Fibroblast of the conjunctiva (primary cell): ENCODE measurements around the gene UNC5CL.

Experiments used
- DNase-seq: peaks from one replicate; pipeline ENCODE4 v3.0.0-alpha.2; 2010; ENCODE audit warnings: low read depth

UNC5CL gene

DNA sequence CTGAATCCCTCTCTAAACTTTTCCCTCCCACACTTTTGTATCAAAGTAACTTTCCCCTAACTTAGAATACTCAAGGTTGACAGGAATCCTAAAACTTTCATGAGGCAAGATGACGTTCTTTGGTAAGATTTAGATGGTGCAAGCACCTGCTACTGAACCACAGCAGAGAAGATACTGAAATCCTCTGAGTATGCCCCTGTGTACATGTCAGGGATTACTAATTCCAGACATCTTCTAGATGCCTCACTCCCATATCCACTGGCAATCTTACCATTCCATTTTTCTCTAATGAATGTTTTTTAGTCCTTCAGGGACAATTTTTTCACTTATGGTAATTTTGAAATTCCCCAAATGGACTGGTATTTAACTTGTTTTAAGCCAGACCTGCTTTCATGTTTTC, 23.0 kb upstream of the UNC5CL start:
- no peak for DNase-seq

DNA sequence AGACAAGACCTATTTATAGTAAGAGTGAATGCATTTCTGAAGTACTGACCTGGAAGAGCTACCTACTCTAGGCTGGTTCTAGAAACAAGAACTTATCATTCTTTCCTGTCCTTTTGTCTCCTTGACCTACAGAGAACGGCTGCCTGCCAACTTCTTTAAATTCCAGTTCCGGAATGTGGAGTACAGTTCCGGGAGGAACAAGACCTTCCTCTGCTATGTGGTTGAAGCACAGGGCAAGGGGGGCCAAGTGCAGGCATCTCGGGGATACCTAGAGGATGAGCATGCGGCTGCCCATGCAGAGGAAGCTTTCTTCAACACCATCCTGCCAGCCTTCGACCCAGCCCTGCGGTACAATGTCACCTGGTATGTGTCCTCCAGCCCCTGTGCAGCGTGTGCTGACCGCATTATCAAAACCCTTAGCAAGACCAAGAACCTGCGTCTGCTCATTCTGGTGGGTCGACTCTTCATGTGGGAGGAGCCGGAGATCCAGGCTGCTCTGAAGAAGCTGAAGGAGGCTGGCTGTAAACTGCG, 22.2 kb upstream of the UNC5CL start:
- no peak for DNase-seq

DNA sequence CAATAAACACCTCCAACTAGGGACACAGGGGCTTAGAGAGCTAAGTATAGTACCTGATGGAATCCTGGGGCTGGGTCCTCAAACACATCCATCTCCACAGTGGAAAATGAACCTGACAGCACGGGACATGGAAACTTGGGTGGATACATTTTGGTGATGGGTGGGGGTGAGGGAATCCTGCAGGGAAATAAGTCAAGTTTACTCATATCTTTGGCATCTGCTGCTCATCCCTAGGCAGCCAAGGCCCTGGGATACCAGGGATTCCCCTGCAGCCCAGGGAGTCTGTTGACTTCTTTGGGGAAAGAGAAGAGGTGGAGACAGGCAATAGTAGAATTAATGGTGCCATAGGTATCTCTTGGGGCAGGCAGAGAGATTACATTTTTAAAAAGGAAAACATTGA, 20.5 kb upstream of the UNC5CL start:
- DNase-seq, result no peak

DNA sequence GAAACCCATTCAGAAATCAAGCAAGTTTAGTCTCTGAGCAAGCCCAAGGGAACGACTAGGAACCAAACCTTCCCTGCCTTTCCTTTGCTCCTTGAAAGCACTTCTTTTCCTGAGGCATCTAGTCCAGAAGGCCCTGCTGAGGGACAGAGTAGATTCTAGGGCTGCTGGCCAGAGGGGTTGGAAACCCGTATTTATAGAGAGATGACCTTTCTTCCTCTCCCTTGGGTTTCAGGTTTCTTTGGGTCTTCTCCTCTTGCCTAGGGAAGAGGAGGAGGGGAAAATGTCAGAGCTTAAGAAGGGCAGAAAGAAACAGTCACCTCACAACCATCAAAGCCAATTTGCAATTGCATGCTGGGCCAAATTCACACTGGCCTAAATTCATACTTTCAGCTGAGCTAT, 19.8 kb upstream of the UNC5CL start:
- DNase-seq, result no peak

DNA sequence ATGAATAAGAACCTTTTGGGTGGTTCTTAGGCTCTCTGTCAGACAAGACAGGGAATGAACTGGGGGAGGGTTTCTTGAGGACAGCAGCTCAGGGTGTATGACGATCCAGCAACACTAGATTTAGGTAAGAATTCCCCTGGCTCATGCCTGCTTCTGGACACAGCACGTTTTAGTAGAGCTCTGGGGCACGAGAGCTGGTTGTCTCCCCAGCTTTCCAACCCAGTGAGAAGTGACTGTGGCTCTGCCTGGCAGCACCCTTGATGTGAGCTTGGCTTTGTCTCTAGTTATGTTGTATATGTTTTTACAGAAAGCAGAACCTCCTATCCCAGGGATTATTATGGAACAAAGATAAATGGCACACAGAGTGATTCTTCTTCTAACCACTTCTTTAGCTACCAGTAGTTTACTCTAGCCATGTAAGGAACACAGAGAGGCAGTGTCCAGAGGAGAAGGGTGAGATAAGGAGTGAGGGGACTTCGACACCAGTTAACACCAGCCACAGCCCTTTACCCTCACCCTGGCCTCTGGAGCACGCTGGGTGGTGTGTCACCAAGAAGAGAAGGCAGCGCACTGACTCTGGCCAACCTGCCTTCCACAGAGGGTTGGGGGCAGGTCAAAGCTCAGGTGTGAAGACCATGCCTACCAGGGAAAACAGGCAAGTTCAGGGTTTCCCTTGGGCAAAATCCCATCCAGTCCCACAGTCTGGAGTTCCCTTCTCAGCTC, 17.9 kb upstream of the UNC5CL start:
- DNase-seq, result no peak

DNA sequence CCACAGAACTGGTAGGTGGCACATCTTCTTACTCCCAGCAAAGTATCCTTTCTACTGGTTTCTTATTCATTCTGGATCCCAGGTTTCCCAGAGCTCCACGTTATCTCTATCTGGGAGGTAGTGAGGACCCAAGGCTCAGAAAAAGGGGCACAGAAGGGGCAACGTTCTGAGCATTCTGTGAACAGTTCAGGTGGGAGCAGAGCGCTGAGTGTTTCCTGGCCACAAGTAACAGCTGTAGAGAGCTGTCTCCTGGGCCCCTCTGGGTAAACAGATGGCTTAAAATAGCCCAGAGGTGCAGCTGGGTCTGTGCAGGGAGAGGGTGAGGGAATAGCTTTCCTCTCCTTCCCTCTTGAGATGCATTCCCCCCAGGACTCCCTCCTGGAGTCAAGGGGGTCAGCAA, 16.1 kb upstream of the UNC5CL start:
- DNase-seq, result no peak

DNA sequence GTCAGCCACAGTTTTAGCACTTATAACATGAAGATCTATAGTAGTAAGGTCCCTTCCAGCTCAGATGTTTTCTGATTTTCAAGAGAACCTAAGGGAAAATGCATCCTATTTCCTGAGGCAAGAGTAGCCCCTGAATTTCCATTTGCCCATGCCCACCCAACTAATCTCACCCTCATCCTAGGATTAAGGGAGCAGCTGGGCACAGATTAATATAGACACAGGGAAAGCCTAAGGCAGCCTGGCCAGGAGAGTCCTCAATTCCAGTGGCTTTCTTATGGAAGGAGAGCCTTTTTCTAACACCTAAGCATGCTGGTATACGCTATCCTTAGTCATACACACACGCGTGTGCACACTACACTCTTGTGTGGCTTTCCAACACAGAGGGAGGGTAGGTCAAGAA, 15.5 kb upstream of the UNC5CL start:
- DNase-seq, result no peak

DNA sequence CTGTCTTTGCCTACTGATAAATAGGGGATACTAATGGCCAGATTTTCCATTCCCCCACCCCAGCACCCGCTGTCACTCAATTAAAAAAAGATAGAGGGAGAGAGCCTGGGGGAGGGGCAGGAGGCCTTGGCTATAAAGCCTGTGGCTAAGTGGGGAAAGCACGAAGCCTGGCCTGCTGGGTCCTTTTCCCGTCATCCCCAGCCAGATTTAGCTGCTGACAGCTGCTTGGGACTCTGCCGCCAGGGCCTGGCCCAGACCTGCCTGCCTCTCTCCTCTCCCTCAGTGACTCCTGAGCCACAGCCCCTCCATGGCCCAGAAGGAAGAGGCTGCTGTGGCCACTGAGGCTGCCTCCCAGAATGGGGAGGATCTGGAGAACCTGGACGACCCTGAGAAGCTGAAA, 14.0 kb upstream of the UNC5CL start, which contains the start of gene APOBEC2:
Gene APOBEC2 (plus strand): TSS at position 162 of the 400 bp plus-strand sequence. CDS start 146 bp downstream, at position 308.
- no peak for DNase-seq

DNA sequence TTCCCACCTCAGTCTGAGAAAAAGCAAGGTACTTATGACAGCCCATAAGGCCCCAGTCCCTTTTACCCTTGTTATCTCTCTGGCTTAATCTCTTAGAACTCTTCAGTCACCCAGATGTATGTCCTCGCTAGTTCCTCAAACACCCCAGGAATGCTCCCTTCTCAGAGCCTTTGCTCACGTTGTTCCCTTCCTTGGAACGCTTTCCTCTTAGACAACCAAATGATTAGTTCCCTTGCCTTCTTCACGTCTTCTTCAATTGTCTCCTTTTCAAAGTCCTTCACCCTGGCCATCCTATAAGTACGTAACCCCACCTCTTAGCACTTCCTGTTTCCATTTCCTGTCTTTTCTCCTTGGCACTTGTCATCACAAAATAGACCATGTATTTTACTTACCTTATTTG, 12.9 kb upstream of the UNC5CL start:
- no peak for DNase-seq

DNA sequence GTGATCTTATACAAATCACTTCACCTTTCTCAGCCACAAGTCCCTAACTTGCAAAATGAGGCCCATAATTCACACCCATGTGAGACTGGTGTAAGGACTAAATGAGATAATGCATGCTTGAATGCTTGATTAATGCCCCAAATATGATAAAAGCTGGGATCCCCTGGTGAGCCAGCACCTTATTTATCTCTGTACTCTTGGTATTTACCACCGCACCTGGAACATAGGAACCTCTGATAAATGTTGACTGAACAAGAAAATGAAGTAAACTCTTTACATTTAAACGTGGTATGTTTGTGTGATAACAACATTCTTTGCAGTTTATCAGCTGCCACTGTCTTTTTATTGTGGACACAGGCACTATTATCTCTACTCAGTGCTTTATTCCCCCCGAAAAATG, 11.5 kb upstream of the UNC5CL start:
- DNase-seq, result no peak

DNA sequence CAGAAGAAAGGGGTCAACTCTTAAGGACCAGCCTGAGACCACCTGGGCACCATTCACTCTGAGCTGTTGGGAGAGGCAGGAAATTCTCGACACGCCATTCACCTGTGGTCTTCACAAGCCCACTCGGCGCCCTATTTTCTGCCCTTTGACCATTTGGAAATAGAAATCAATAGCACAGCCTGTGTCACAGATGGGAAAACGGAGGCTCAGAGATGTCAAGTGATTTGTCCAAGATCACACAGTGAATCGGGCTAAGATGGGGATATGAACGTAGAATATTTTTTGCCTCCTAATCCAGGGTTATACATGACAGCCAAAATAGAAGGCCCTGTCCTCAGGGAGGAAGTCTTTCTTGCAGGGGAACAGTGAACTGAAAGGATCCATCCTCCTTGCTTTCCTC, 10.9 kb upstream of the UNC5CL start:
- DNase-seq, result no peak

DNA sequence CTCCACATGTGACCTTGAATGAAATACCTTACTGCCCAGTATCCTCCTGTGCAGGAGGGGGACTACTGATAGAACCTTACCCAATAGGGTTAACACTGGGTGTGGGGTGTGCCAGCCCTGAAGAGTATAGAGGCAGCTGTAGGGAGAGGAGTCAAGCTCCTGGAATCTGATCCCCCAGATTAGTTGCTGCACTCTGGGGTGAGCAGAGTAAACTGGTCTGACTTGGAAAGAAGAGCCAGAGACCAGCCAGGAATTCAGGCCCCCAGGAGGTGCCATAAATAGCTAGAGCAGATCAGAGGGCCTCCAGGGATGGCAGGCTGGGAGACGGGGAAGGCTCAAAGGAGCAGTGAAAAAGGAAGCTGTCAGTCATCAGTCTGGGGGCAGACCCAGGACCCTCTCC, 10.5 kb upstream of the UNC5CL start:
- DNase-seq, result no peak

DNA sequence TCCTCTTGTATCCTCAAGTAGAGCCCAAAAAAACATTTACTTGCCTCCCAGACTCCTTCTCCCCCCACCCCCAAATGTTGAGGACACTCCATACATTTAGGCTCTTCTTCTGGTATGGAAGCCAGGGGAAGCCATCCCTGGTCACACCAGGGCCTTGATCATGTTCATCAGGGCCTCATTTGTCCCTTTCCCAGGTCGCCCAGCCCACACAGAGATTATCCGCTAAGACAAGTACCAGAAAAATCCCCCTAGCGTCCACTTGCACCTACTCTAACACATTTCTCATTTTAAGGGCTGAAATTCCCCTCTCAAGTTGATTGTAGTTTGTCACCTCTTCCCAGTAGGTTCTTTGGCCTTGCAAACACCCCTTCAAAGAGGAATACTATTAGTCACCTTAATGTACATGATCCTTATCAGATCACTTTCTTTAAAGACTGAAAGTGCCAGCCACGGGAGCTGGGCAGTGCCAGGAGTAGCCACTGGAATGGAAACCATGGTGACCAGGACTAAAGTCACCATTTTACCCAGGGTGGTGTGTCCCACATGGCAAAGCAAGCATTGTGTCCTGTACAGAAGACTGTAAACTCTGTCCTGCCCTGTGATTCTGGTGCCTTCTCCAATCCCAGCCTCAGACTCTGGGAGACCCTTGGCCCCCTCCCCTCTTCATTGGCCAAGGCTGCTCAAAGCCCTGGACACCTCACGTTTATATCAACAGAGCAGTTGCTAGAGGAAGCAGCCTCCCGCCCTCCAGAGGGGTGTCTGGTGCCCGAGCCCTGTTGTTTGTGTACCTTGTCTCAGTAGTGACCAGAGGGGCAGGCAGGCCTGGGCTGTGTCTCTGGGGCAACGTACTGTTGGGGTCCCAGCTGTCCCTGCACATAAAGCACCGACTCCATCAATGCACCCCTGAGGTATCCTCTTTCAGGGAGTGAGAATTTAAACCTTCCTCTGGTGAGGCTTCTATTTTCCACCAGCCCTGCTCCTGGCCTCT, 9.0 kb upstream of the UNC5CL start:
- no peak for DNase-seq

DNA sequence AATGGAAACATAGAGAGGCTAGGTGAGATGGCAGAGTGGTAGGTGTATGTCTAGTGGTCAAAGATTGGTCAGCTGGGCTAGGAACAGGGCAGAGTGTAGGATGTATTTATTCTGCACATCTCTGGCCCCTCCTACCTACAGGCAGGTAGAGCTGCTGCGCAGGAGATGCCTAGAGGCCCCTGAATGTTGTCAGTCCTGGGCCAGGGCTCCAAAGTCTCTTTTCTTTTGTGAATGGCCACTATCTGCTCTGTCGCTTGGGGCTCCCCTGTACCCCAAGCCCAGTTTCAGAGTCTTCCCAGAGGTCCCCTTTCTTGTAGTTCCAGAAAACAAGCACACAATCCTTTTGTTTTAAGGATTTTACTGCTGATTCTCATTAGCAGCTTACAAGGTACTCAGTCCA, 8.3 kb upstream of the UNC5CL start:
- DNase-seq, result no peak

DNA sequence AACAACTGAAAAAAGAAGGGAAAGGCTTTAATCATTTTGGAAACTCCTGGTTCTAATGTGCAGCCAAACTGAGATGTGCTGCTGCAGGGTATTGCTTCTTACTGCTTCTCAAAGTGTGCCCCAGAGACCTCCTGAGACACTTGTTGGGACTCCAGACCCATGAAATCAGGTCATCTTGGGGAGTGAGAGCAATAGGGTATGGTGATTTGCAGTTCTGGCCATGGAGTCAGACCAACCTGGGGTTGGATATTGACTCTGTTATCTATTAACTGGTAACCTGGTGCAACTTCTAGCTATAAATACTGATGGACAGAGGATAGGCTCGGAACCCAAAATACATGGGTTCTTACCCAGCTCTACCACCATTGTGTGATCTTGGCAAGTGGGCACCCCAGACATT, 7.1 kb upstream of the UNC5CL start:
- no peak for DNase-seq

DNA sequence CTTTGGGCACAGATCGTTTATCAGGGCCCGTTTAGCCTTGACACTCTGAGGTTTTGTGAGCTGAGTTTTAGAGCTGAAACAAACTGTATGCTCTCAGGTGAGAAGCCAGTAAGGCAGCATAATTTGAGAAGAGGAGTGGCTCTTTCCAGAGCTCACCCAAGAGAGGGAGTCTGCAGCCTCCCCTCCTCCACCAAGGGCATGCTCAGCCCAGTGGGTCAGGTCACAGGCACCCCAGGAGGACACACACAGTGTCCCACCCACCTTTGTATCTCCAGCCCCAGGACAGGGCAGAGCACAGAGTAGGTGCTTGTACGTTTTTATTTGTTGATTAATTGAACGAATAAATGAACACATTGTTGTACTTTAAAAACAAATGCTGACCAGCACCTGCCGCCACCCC, 6.6 kb upstream of the UNC5CL start:
- DNase-seq, result no peak

DNA sequence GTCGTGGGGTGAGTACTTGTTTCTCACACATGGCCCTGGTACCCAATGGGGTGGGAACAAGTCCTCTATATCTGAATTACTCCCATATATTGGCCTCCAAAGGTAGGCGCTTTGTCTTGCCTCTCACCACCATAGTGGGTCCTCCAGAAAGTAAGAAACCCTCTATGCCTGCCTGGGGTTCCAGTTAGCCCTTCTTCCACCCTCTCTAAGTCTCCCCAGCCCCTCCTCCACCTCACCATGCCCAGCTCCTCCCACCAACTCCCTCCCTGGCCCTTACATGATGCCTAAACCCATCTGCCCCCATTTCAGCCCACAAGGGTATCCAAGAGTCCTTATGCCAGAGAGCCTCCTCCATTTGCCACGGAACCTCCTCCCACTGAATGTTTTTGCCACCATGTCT, 4.1 kb upstream of the UNC5CL start:
- DNase-seq, result no peak

DNA sequence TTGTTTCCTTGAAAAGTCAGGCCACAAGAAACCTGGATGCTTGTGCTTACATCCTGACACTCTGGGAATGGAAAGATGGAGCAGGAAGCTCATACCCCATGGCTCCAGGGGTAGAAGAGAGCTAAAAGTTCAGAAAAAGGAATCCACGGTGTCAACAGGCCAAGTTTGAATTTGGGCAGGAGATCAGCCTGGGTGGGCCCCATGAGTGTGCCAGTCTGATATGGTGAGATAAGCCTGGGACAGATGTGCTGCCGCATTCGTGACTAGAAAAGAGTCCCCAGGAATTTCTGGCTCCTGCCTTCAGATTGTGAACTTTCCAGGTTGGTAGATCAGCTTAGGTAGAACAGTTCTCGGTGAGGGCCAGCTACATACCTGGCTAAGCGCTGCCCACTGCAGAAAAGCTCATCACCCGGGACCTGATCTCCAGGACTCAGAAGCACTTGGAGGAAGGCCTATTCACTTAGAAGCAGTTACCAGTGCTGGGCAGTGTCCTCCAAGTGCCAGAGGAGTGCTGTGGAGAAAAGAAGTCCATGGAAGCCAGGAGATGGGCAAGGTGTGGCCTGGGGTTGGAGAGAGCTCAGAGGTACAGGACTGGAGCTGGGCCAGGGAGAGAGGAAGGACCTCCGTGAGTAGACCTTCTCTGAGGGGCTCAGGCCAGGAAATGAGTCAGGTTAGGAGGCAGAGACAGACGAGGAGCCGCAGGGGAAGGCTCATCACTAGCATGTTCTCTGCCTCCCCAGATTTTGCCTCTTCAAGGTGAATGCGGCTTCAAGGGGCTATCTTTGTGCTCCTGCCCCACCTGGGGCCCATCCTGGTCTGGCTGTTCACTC, 3.4 kb upstream of the UNC5CL start, which contains the start of gene TSPO2:
Gene TSPO2 (plus strand): TSS at position 242 of the 830 bp plus-strand sequence. CDS start 519 bp downstream, at position 761.
- no peak for DNase-seq

DNA sequence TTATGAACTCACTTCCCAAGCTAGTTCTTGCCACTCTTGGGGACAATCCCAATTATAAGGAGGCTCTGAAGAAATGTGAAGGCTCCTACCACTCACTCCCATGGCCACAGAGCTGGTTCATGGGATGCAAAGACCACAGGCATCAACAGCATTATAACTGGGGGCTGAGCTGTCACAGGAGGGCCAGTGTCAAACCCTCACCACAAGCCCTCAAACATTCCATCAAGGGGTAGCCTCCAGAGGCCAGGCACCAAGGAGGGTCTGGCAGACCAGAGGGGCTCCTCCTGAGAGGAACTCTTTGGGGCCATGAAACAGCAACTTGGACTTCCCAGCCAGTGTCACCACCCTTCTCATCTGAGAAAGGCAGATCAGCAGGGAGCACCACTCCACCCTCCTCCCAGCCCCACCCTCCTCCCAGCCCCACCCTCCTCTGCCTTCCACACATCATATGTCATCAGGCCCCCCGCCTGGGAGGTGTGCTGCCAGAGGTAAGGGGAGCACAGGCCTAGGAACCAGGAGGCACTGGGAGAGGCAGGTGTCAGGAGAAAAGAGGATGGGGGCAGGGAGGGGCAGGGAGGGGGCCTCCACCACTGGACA, 2.0 kb upstream of the UNC5CL start:
- no peak for DNase-seq

DNA sequence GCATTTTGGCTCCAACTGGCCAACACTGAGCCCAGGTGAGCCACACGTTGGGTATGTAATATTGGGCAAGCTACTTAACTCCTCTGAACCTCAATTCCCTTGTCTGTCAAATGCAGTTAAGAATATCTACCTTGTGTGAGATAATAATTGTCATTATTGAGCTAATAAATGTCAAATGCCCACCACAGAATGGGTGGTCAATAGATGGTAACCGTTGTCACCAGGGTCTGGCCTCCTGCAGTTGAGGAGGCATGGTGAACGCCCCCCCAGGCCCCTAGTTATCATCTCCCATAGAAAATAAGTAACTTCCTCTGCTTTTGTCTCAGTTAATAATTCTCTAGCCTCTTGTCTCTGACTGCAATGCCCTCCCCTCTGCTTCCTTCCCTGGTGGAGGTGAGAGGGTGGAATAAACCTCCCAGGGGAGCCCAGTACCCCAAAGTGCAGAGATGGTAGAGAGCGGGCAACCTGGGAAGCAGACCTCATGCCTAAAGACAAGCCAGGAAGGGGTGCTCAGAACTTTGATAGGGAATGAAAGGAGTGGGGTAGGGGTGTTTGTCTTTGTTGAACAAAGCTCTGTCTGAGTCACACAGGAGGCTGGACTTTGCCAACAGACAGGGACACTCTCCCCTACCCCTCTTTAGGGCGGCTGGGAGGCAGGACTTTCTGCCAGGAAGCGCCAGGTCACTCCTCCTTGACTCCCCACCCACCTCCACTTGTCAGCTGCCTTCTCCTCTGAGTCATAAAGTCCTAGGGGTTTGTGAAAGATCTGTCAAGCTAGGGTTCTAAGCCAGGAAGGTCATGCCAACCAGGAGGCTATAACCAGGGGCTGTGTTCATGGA, 1.3 kb upstream of the UNC5CL start:
- DNase-seq, result no peak

DNA sequence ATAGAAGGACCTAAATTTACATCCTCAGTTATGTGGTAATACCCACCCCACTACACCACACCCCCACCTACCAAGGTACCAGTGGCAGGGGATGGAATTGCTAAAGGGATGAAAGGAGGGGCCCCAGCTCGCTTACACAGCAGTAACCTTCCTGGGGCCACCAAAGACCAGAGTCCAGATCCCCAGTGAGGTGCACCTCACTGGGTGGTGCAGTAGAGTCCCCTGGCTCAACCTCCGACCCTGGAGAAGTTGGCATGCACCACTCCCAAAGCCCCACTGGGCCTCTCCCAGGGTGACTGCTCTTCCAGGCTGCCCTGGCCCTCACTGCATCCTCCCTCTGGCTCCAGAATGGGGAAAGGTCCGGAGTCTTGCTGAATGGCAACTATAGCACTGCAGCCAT, 816 bp downstream of the UNC5CL start:
- no peak for DNase-seq
